ENCODE data around the gene AREL1. TPM values are rescaled to one million over a fixed set of nuclear protein-coding genes. Genes with fewer than 3 reads are reported as not detected.

The AREL1 gene
- total and polyA plus RNA-seq, 2 donors (not counting 3 experiments of a cell fraction or from before 2014, with no cell fraction given) = 46.4 to 67.2 TPM

GRCh38 chr14:74649167-74649566, 63.7 kb downstream of the AREL1 start:
- FAIRE-seq (no peak), DNase-seq (ENCODE audit: low read depth, low spot score) (no peak)
- peaks cover 29% of the 10 kb centered on the region for H3K4me1 ChIP-seq (ENCODE audit: control insufficient read depth, extremely low read depth, insufficient read depth, low read length)
- TF ChIP-seq POLR2AphosphoS5 (IDR thresholded peaks at IDR 0.05; ENCODE audit: insufficient read depth, low read depth, low read length) (no peak), FOS (IDR thresholded peaks at IDR 0.05; ENCODE audit: borderline replicate concordance, insufficient read depth, low read length) (no peak), GATA2 (IDR thresholded peaks at IDR 0.05; ENCODE audit: insufficient read depth, insufficient read length, low read depth, low read length) (no peak), MAX (IDR thresholded peaks at IDR 0.05; ENCODE audit: insufficient read depth, insufficient read length) (no peak), EZH2 (IDR thresholded peaks at IDR 0.05; ENCODE audit: borderline replicate concordance, low read depth, low read length, severe bottlenecking) (no peak), MYC (IDR thresholded peaks at IDR 0.05; ENCODE audit: low read depth, low read length) (no peak), JUN (IDR thresholded peaks at IDR 0.05; ENCODE audit: borderline replicate concordance, insufficient read depth, insufficient read length, low read depth) (no peak), POLR2A (IDR thresholded peaks at IDR 0.05; ENCODE audit: low read depth, low read length) (no peak)
- TF ChIP-seq, protein P1, sequence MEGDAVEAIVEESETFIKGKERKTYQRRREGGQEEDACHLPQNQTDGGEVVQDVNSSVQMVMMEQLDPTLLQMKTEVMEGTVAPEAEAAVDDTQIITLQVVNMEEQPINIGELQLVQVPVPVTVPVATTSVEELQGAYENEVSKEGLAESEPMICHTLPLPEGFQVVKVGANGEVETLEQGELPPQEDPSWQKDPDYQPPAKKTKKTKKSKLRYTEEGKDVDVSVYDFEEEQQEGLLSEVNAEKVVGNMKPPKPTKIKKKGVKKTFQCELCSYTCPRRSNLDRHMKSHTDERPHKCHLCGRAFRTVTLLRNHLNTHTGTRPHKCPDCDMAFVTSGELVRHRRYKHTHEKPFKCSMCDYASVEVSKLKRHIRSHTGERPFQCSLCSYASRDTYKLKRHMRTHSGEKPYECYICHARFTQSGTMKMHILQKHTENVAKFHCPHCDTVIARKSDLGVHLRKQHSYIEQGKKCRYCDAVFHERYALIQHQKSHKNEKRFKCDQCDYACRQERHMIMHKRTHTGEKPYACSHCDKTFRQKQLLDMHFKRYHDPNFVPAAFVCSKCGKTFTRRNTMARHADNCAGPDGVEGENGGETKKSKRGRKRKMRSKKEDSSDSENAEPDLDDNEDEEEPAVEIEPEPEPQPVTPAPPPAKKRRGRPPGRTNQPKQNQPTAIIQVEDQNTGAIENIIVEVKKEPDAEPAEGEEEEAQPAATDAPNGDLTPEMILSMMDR (IDR thresholded peaks at IDR 0.05; ENCODE audit: extremely low read depth in 1 of 2, insufficient read depth in 1 of 2, low read depth in 1 of 2, low read length in 2 of 2) = no peak
- no peaks in the 10 kb centered on the region for H3K9me3 ChIP-seq (replicated peaks; ENCODE audit: control insufficient read depth, insufficient read depth, low read length)
- no peak overlapping the region for H2AFZ ChIP-seq (ENCODE audit: low read depth, low read length)
- no peaks in the 10 kb centered on the region for H3K79me2 ChIP-seq (ENCODE audit: control insufficient read depth, insufficient read depth, low read length)
- intact Hi-C loops (cut with micrococcal nuclease) (loop anchor here (1.0 to 2.0 kb wide), 2 partner anchors 9 to 28 kb away; no protein-coding TSS in a partner anchor), dilution Hi-C loops (cut with MboI; ENCODE audit: extremely low pct_ligation_motif_present, low sequenced_read_pairs) (no loop called here)
- H3K36me3 ChIP-seq (ENCODE audit: control insufficient read depth in 2 of 2, extremely low read depth in 1 of 2, insufficient read depth in 2 of 2, low read length in 2 of 2) = no peaks in the 10 kb centered on the region
- H3K27ac ChIP-seq (ENCODE audit: insufficient read depth, low read depth, low read length) = peak overlapping the region; percentile 51
- no peaks in the 10 kb centered on the region for H3K9me1 ChIP-seq (replicated peaks; ENCODE audit: control insufficient read depth, extremely low read depth, insufficient read depth, low read length)
- H3K9ac ChIP-seq (replicated peaks; ENCODE audit: extremely low read depth, insufficient read depth, low read length) = no peak overlapping the region
- no peak overlapping the region for H3K4me3 ChIP-seq (replicated peaks in 1 of 3; ENCODE audit: insufficient read depth in 1 of 3, low read depth in 1 of 3, low read length in 3 of 3)
- no peaks in the 10 kb centered on the region for H4K20me1 ChIP-seq (replicated peaks; ENCODE audit: control insufficient read depth, extremely low read depth, insufficient read depth, low read length)
- H3K27me3 ChIP-seq (ENCODE audit: control insufficient read depth in 2 of 2, insufficient read depth in 2 of 2, low read length in 2 of 2) = no peaks in the 10 kb centered on the region
- BruUV-seq (replicated peaks) = no TSS peak
- POLR2A ChIA-PET = no interaction called here
- CTCF ChIA-PET = interaction anchor here (0.8 to 4.1 kb wide), 10 partner anchors 10 to 145 kb away, joined by 3 to 33 read pairs (median 6); partner anchors contain the start of gene LTBP2
- no peak overlapping the region for H3K4me2 ChIP-seq (ENCODE audit: insufficient read depth, low read length)
